ENCODE measurements around the gene CRKL.
"Not testable (repeated sequence)": the region's sequence is repeated elsewhere in the genome, so short reads cannot be mapped to it uniquely, and the experiment has no call there.

Gene CRKL

GRCh38 chr22:20901093-20902033 lies 15.8 kb upstream of the CRKL start:
- DNase-seq: not testable (repeated sequence)

- no peak for DNase-seq
Measured at GRCh38 chr22:20903093-20903492, 14.1 kb upstream of the CRKL start.

GRCh38 chr22:20904008-20904979 lies 12.9 kb upstream of the CRKL start:
- DNase-seq: no peak

- no peak for DNase-seq
Measured at GRCh38 chr22:20904980-20905355, 12.2 kb upstream of the CRKL start.

- DNase-seq: no peak
Measured at GRCh38 chr22:20905415-20906386, 11.5 kb upstream of the CRKL start.

- DNase-seq: no peak
Measured at GRCh38 chr22:20906387-20906767, 10.8 kb upstream of the CRKL start.

- not testable (repeated sequence) for DNase-seq
Measured at GRCh38 chr22:20908717-20909116, 8.5 kb upstream of the CRKL start.

- no peak for DNase-seq
Measured at GRCh38 chr22:20909543-20910303, 7.5 kb upstream of the CRKL start.

- DNase-seq: no peak
Measured at GRCh38 chr22:20912494-20912893, 4.7 kb upstream of the CRKL start.

GRCh38 chr22:20918663-20919218 lies 1.5 kb downstream of the CRKL start:
- no peak for DNase-seq

- DNase-seq: no peak
Measured at GRCh38 chr22:20919718-20920117, 2.5 kb downstream of the CRKL start.

GRCh38 chr22:20920881-20921203 lies 3.6 kb downstream of the CRKL start:
- DNase-seq: no peak

GRCh38 chr22:20922141-20922751 lies 5.0 kb downstream of the CRKL start:
- no peak for DNase-seq

GRCh38 chr22:20926243-20926642 lies 9.0 kb downstream of the CRKL start:
- DNase-seq: no peak

- DNase-seq: no peak
Measured at GRCh38 chr22:20927940-20928572, 10.8 kb downstream of the CRKL start.

GRCh38 chr22:20928573-20928967 lies 11.4 kb downstream of the CRKL start:
- no peak for DNase-seq

GRCh38 chr22:20930004-20930403 lies 12.8 kb downstream of the CRKL start:
- no peak for DNase-seq

GRCh38 chr22:20930435-20930834 lies 13.2 kb downstream of the CRKL start:
- DNase-seq: not testable (repeated sequence)

GRCh38 chr22:20931126-20931654 lies 14.0 kb downstream of the CRKL start:
- no peak for DNase-seq

GRCh38 chr22:20933910-20934309 lies 16.7 kb downstream of the CRKL start:
- no peak for DNase-seq
